ENCODE data around the gene SLC35D2.

SLC35D2 gene

GRCh38 chr9:96383165-96383942 lies at the start of gene SLC35D2:
SLC35D2 (minus strand) TSS chr9:96383711; CDS start chr9:96383634, 77 bp downstream.
- peak within 1 kb of the TSS; percentile 74 to 82 for H3K4me3 ChIP-seq (ENCODE audit: low read length in 2 of 2)
- no peaks in the 10 kb centered on the region for H3K36me3 ChIP-seq (ENCODE audit: control insufficient read depth in 2 of 2, insufficient read depth in 2 of 2, low read length in 2 of 2)
- peak within 1 kb of the TSS; percentile 69 to 74 for H3K9ac ChIP-seq (ENCODE audit: low read length in 2 of 2)
- peak within 1 kb of the TSS; percentile 64 for H3K27ac ChIP-seq (ENCODE audit: low read length)
- H3K27me3 ChIP-seq (ENCODE audit: control insufficient read depth in 1 of 2, insufficient read depth in 2 of 2, low read length in 2 of 2), result no peaks in the 10 kb centered on the region
- H3K9me3 ChIP-seq (ENCODE audit: control insufficient read depth in 2 of 2, low read length in 2 of 2), result no peaks in the 10 kb centered on the region
- peaks cover 15% of the 10 kb centered on the region for H3K4me1 ChIP-seq (ENCODE audit: control insufficient read depth, insufficient read depth, low read length)

GRCh38 chr9:96430377-96430776 lies 46.9 kb upstream of the SLC35D2 start:
- no peak overlapping the region for H3K4me3 ChIP-seq (ENCODE audit: low read length in 2 of 2)
- no peaks in the 10 kb centered on the region for H3K27me3 ChIP-seq (ENCODE audit: control insufficient read depth in 1 of 2, insufficient read depth in 2 of 2, low read length in 2 of 2)
- no peak overlapping the region for H3K9ac ChIP-seq (ENCODE audit: low read length in 2 of 2)
- no peaks in the 10 kb centered on the region for H3K9me3 ChIP-seq (ENCODE audit: control insufficient read depth in 2 of 2, low read length in 2 of 2)
- no peaks in the 10 kb centered on the region for H3K4me1 ChIP-seq (ENCODE audit: control insufficient read depth, insufficient read depth, low read length)
- no peaks in the 10 kb centered on the region for H3K36me3 ChIP-seq (ENCODE audit: control insufficient read depth in 2 of 2, insufficient read depth in 2 of 2, low read length in 2 of 2)
- no peak overlapping the region for H3K27ac ChIP-seq (ENCODE audit: low read length)

- no peaks in the 10 kb centered on the region for H3K4me1 ChIP-seq (ENCODE audit: control insufficient read depth, insufficient read depth, low read length)
- no peaks in the 10 kb centered on the region for H3K9me3 ChIP-seq (ENCODE audit: control insufficient read depth in 2 of 2, low read length in 2 of 2)
- H3K9ac ChIP-seq (ENCODE audit: low read length in 2 of 2), result no peak overlapping the region
- H3K27ac ChIP-seq (ENCODE audit: low read length), result no peak overlapping the region
- H3K27me3 ChIP-seq (ENCODE audit: control insufficient read depth in 1 of 2, insufficient read depth in 2 of 2, low read length in 2 of 2), result no peaks in the 10 kb centered on the region
- no peak overlapping the region for H3K4me3 ChIP-seq (ENCODE audit: low read length in 2 of 2)
- no peaks in the 10 kb centered on the region for H3K36me3 ChIP-seq (ENCODE audit: control insufficient read depth in 2 of 2, insufficient read depth in 2 of 2, low read length in 2 of 2)
Measured at GRCh38 chr9:96429732-96430131, 46.2 kb upstream of the SLC35D2 start.

GRCh38 chr9:96425500-96426169 lies 42.1 kb upstream of the SLC35D2 start:
- no peak overlapping the region for H3K9ac ChIP-seq (ENCODE audit: low read length in 2 of 2)
- no peak overlapping the region for H3K4me3 ChIP-seq (ENCODE audit: low read length in 2 of 2)
- H3K36me3 ChIP-seq (ENCODE audit: control insufficient read depth in 2 of 2, insufficient read depth in 2 of 2, low read length in 2 of 2), result no peaks in the 10 kb centered on the region
- no peak overlapping the region for H3K27ac ChIP-seq (ENCODE audit: low read length)
- H3K27me3 ChIP-seq (ENCODE audit: control insufficient read depth in 1 of 2, insufficient read depth in 2 of 2, low read length in 2 of 2), result no peaks in the 10 kb centered on the region
- peaks cover 5% of the 10 kb centered on the region for H3K4me1 ChIP-seq (ENCODE audit: control insufficient read depth, insufficient read depth, low read length)
- no peaks in the 10 kb centered on the region for H3K9me3 ChIP-seq (ENCODE audit: control insufficient read depth in 2 of 2, low read length in 2 of 2)

- no peak overlapping the region for H3K4me3 ChIP-seq (ENCODE audit: low read length in 2 of 2)
- no peak overlapping the region for H3K27ac ChIP-seq (ENCODE audit: low read length)
- H3K27me3 ChIP-seq (ENCODE audit: control insufficient read depth in 1 of 2, insufficient read depth in 2 of 2, low read length in 2 of 2), result no peaks in the 10 kb centered on the region
Measured at GRCh38 chr9:96423985-96424336, 40.5 kb upstream of the SLC35D2 start.

GRCh38 chr9:96423322-96423984 lies 39.9 kb upstream of the SLC35D2 start:
- no peaks in the 10 kb centered on the region for H3K9me3 ChIP-seq (ENCODE audit: control insufficient read depth in 2 of 2, low read length in 2 of 2)

More at GRCh38 chr9:96423985-96424336, 40.5 kb upstream of the SLC35D2 start:
- peaks cover 9% of the 10 kb centered on the region for H3K4me1 ChIP-seq (ENCODE audit: control insufficient read depth, insufficient read depth, low read length)
- H3K9ac ChIP-seq (ENCODE audit: low read length in 2 of 2), result no peak overlapping the region
- H3K36me3 ChIP-seq (ENCODE audit: control insufficient read depth in 2 of 2, insufficient read depth in 2 of 2, low read length in 2 of 2), result no peaks in the 10 kb centered on the region
- no peaks in the 10 kb centered on the region for H3K9me3 ChIP-seq (ENCODE audit: control insufficient read depth in 2 of 2, low read length in 2 of 2)

GRCh38 chr9:96420468-96421219 lies 37.1 kb upstream of the SLC35D2 start:
- Histone ChIP-seq H3K36me3 (ENCODE audit: control insufficient read depth in 2 of 2, insufficient read depth in 2 of 2, low read length in 2 of 2) (no peaks in the 10 kb centered on the region), H3K9ac (ENCODE audit: low read length in 2 of 2) (peak overlapping the region in 1 of 2 donors; percentile 43), H3K27ac (ENCODE audit: low read length) (peak overlapping the region; percentile 95), H3K27me3 (ENCODE audit: control insufficient read depth in 1 of 2, insufficient read depth in 2 of 2, low read length in 2 of 2) (no peaks in the 10 kb centered on the region), H3K4me1 (ENCODE audit: control insufficient read depth, insufficient read depth, low read length) (peaks cover 19% of the 10 kb centered on the region), H3K9me3 (ENCODE audit: control insufficient read depth in 2 of 2, low read length in 2 of 2) (no peaks in the 10 kb centered on the region), H3K4me3 (ENCODE audit: low read length in 2 of 2) (no peak overlapping the region)

More at GRCh38 chr9:96423322-96423984, 39.9 kb upstream of the SLC35D2 start:
- Histone ChIP-seq H3K27ac (ENCODE audit: low read length) (no peak overlapping the region), H3K27me3 (ENCODE audit: control insufficient read depth in 1 of 2, insufficient read depth in 2 of 2, low read length in 2 of 2) (no peaks in the 10 kb centered on the region), H3K4me1 (ENCODE audit: control insufficient read depth, insufficient read depth, low read length) (peaks cover 9% of the 10 kb centered on the region), H3K4me3 (ENCODE audit: low read length in 2 of 2) (no peak overlapping the region), H3K36me3 (ENCODE audit: control insufficient read depth in 2 of 2, insufficient read depth in 2 of 2, low read length in 2 of 2) (no peaks in the 10 kb centered on the region), H3K9ac (ENCODE audit: low read length in 2 of 2) (no peak overlapping the region)

GRCh38 chr9:96419691-96419969 lies 36.1 kb upstream of the SLC35D2 start:
- no peaks in the 10 kb centered on the region for H3K36me3 ChIP-seq (ENCODE audit: control insufficient read depth in 2 of 2, insufficient read depth in 2 of 2, low read length in 2 of 2)
- peak overlapping the region; percentile 64 to 79 for H3K9ac ChIP-seq (ENCODE audit: low read length in 2 of 2)
- peaks cover 19% of the 10 kb centered on the region for H3K4me1 ChIP-seq (ENCODE audit: control insufficient read depth, insufficient read depth, low read length)
- no peaks in the 10 kb centered on the region for H3K9me3 ChIP-seq (ENCODE audit: control insufficient read depth in 2 of 2, low read length in 2 of 2)
- peak overlapping the region; percentile 95 for H3K27ac ChIP-seq (ENCODE audit: low read length)
- peak overlapping the region; percentile 79 to 83 for H3K4me3 ChIP-seq (ENCODE audit: low read length in 2 of 2)
- no peaks in the 10 kb centered on the region for H3K27me3 ChIP-seq (ENCODE audit: control insufficient read depth in 1 of 2, insufficient read depth in 2 of 2, low read length in 2 of 2)

- H3K36me3 ChIP-seq (ENCODE audit: control insufficient read depth in 2 of 2, insufficient read depth in 2 of 2, low read length in 2 of 2), result no peaks in the 10 kb centered on the region
- peak overlapping the region; percentile 79 to 83 for H3K4me3 ChIP-seq (ENCODE audit: low read length in 2 of 2)
- no peaks in the 10 kb centered on the region for H3K27me3 ChIP-seq (ENCODE audit: control insufficient read depth in 1 of 2, insufficient read depth in 2 of 2, low read length in 2 of 2)
- peaks cover 19% of the 10 kb centered on the region for H3K4me1 ChIP-seq (ENCODE audit: control insufficient read depth, insufficient read depth, low read length)
- H3K27ac ChIP-seq (ENCODE audit: low read length), result peak overlapping the region; percentile 95
- peak overlapping the region; percentile 79 to 90 for H3K9ac ChIP-seq (ENCODE audit: low read length in 2 of 2)
- no peaks in the 10 kb centered on the region for H3K9me3 ChIP-seq (ENCODE audit: control insufficient read depth in 2 of 2, low read length in 2 of 2)
Measured at GRCh38 chr9:96418920-96419690, 35.6 kb upstream of the SLC35D2 start.
